HepG2 (cell line): ENCODE data around the gene C21orf58. TPM values are rescaled to one million over a fixed set of nuclear protein-coding genes. Genes with fewer than 3 reads are reported as not detected.

Experiments used
- AHR ChIP-seq: IDR thresholded peaks from 2 replicates; pipeline ENCODE4 v1.6.1; 2018; ENCODE audit warnings: missing genetic modification reagents, missing compliant biosample characterization
- HNF4G ChIP-seq, 2 experiments: sonication (generic) in 1 of 2; formaldehyde crosslinking in 1 of 2; IDR thresholded peaks; 2 replicates each; pipeline versions ENCODE4 v1.4.0 to v1.6.1; 2011 to 2020; ENCODE audit warnings: borderline replicate concordance in 2 of 2, low read depth in 2 of 2, mild to moderate bottlenecking in 2 of 2, low read length in 1 of 2, missing genetic modification reagents in 1 of 2, moderate library complexity in 1 of 2
- RFXAP ChIP-seq: sonication (generic); formaldehyde crosslinking; IDR thresholded peaks from 2 replicates; pipeline ENCODE4 v1.4.0; 2020; ENCODE audit warnings: missing genetic modification reagents, borderline replicate concordance
- SMYD3 ChIP-seq: sonication (generic); formaldehyde crosslinking; IDR thresholded peaks from 2 replicates; pipeline ENCODE4 v1.8.1; 2023; ENCODE audit warnings: mild to moderate bottlenecking, missing genetic modification reagents
- SP5 ChIP-seq: IDR thresholded peaks from 2 replicates; pipeline ENCODE4 v1.6.1; 2016; ENCODE audit warnings: low read depth, borderline replicate concordance
- ZNF678 ChIP-seq: sonication (generic); formaldehyde crosslinking; IDR thresholded peaks from 2 replicates; pipeline ENCODE4 v1.4.0; 2020; ENCODE audit warnings: mild to moderate bottlenecking, missing genetic modification reagents
- polyA plus RNA-seq, 8 experiments: library from polyadenylated mRNA; depleted of rRNA in 3 of 8; stranded (reverse) in 7 of 8; unstranded in 1 of 8; fragments of >200 nt; fragmentation: Illumina TruSeq in 4 of 8; extraction: Trizol in 4 of 8; gene quantifications; 2 replicates each; pipeline versions ENCODE4 v1.2.1 to v1.2.3, GENCODE V29; 2011 to 2016; ENCODE audit warnings: low read depth in 4 of 8, missing spikeins in 1 of 8, mixed read lengths in 1 of 8; ENCODE audit not compliant: insufficient read depth in 1 of 8
- total RNA-seq, 5 experiments: library from RNA; depleted of rRNA; stranded (reverse); fragments of >200 nt; fragmentation: Illumina TruSeq; extraction: Trizol; gene quantifications; 2 replicates each; pipeline ENCODE4 v1.2.3, GENCODE V29; 2016; ENCODE audit warnings: low read depth in 1 of 5
- TF ChIP-seq, protein P1 (sequence below): sonication (generic); formaldehyde crosslinking; IDR thresholded peaks from 2 replicates; pipeline ENCODE4 v1.4.0; 2020; ENCODE audit warnings: missing genetic modification reagents
- TF ChIP-seq, protein P2 (sequence below): sonication (generic); formaldehyde crosslinking; IDR thresholded peaks from 2 replicates; pipeline ENCODE4 v1.5.0; 2020; ENCODE audit warnings: mild to moderate bottlenecking, missing genetic modification reagents, borderline replicate concordance
- TF ChIP-seq, protein P3 (sequence below): sonication (generic); formaldehyde crosslinking; IDR thresholded peaks from 2 replicates; pipeline ENCODE4 v1.4.0; 2020; ENCODE audit warnings: missing genetic modification reagents
- TF ChIP-seq, protein P4 (sequence below): sonication (generic); formaldehyde crosslinking; IDR thresholded peaks from 2 replicates; pipeline ENCODE4 v1.5.0; 2020; ENCODE audit warnings: missing genetic modification reagents

The C21orf58 gene
- total and polyA plus RNA-seq, 2 of the 13 experiments (the other 11 are each of a cell fraction or from before 2014, with no cell fraction given) = 3.5 to 6.8 TPM

DNA sequence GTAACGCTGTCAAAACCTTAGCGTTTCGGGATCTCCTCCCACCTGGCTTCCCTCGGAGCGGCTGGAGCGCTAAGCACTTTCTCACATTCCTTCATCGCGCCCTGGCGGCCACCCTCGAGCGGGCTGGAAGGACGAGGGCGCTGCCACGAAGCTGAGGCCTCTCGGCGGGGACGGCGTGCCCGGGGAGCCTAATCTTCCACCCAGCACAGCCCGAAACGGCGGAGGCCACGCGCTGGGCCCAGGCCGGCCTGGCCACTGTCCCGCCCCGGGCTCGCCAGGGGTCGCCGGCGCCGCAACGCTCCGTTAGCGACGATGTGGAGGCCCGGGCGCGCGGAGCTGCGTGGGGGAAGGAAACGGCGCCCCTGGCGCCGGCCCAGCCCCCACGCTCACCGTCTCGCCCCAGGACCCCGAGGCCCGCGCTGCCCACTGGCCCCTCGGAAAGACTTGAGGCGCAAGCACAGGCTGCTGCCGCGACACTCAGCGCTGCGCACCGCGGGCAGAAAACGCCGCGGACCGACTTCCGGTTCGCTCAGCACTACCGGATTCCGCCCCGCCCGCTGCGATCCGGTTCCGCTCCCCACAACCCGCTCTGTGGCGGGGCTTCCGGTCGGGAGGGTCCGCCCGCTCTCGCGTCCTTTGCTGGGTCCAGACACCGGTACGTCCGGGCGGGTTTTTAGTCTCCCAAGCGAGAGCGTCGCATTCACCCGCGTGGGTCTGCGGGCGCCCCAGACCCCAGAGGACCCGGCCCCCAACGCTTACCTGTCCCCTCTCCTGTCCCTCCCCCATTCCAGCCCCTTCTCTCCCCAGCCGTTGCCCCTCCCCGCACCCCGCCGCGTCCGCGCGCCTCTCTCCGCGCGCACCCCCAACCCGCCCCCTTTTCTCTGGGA lies 37.7 kb downstream of the C21orf58 start, which contains the start of gene YBEY (continued):
- TF ChIP-seq, protein P1, sequence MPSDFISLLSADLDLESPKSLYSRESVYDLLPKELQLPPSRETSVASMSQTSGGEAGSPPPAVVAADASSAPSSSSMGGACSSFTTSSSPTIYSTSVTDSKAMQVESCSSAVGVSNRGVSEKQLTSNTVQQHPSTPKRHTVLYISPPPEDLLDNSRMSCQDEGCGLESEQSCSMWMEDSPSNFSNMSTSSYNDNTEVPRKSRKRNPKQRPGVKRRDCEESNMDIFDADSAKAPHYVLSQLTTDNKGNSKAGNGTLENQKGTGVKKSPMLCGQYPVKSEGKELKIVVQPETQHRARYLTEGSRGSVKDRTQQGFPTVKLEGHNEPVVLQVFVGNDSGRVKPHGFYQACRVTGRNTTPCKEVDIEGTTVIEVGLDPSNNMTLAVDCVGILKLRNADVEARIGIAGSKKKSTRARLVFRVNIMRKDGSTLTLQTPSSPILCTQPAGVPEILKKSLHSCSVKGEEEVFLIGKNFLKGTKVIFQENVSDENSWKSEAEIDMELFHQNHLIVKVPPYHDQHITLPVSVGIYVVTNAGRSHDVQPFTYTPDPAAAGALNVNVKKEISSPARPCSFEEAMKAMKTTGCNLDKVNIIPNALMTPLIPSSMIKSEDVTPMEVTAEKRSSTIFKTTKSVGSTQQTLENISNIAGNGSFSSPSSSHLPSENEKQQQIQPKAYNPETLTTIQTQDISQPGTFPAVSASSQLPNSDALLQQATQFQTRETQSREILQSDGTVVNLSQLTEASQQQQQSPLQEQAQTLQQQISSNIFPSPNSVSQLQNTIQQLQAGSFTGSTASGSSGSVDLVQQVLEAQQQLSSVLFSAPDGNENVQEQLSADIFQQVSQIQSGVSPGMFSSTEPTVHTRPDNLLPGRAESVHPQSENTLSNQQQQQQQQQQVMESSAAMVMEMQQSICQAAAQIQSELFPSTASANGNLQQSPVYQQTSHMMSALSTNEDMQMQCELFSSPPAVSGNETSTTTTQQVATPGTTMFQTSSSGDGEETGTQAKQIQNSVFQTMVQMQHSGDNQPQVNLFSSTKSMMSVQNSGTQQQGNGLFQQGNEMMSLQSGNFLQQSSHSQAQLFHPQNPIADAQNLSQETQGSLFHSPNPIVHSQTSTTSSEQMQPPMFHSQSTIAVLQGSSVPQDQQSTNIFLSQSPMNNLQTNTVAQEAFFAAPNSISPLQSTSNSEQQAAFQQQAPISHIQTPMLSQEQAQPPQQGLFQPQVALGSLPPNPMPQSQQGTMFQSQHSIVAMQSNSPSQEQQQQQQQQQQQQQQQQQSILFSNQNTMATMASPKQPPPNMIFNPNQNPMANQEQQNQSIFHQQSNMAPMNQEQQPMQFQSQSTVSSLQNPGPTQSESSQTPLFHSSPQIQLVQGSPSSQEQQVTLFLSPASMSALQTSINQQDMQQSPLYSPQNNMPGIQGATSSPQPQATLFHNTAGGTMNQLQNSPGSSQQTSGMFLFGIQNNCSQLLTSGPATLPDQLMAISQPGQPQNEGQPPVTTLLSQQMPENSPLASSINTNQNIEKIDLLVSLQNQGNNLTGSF = peak; percentile 91
- TF ChIP-seq ZNF678 (no peak), SMYD3 (CRISPR knock-in tag) (peak; percentile 78; the same call in 1 of the 2 replicates), HNF4G (IDR thresholded peaks at IDR 0.05; ENCODE audit: borderline replicate concordance, low read depth, low read length) (no peak), HNF4G (CRISPR knock-in tag; IDR thresholded peaks at IDR 0.05; ENCODE audit: borderline replicate concordance, low read depth) (peak; percentile 38; the same call in 1 of the 2 replicates), SP5 (CRISPR knock-in tag) (no peak; the same call in 1 of the 2 replicates), AHR (CRISPR knock-in tag) (peak; percentile 55; the same call in 1 of the 2 replicates), RFXAP (CRISPR knock-in tag) (peak; percentile 55; the same call in 1 of the 2 replicates)
- TF ChIP-seq, protein P2, sequence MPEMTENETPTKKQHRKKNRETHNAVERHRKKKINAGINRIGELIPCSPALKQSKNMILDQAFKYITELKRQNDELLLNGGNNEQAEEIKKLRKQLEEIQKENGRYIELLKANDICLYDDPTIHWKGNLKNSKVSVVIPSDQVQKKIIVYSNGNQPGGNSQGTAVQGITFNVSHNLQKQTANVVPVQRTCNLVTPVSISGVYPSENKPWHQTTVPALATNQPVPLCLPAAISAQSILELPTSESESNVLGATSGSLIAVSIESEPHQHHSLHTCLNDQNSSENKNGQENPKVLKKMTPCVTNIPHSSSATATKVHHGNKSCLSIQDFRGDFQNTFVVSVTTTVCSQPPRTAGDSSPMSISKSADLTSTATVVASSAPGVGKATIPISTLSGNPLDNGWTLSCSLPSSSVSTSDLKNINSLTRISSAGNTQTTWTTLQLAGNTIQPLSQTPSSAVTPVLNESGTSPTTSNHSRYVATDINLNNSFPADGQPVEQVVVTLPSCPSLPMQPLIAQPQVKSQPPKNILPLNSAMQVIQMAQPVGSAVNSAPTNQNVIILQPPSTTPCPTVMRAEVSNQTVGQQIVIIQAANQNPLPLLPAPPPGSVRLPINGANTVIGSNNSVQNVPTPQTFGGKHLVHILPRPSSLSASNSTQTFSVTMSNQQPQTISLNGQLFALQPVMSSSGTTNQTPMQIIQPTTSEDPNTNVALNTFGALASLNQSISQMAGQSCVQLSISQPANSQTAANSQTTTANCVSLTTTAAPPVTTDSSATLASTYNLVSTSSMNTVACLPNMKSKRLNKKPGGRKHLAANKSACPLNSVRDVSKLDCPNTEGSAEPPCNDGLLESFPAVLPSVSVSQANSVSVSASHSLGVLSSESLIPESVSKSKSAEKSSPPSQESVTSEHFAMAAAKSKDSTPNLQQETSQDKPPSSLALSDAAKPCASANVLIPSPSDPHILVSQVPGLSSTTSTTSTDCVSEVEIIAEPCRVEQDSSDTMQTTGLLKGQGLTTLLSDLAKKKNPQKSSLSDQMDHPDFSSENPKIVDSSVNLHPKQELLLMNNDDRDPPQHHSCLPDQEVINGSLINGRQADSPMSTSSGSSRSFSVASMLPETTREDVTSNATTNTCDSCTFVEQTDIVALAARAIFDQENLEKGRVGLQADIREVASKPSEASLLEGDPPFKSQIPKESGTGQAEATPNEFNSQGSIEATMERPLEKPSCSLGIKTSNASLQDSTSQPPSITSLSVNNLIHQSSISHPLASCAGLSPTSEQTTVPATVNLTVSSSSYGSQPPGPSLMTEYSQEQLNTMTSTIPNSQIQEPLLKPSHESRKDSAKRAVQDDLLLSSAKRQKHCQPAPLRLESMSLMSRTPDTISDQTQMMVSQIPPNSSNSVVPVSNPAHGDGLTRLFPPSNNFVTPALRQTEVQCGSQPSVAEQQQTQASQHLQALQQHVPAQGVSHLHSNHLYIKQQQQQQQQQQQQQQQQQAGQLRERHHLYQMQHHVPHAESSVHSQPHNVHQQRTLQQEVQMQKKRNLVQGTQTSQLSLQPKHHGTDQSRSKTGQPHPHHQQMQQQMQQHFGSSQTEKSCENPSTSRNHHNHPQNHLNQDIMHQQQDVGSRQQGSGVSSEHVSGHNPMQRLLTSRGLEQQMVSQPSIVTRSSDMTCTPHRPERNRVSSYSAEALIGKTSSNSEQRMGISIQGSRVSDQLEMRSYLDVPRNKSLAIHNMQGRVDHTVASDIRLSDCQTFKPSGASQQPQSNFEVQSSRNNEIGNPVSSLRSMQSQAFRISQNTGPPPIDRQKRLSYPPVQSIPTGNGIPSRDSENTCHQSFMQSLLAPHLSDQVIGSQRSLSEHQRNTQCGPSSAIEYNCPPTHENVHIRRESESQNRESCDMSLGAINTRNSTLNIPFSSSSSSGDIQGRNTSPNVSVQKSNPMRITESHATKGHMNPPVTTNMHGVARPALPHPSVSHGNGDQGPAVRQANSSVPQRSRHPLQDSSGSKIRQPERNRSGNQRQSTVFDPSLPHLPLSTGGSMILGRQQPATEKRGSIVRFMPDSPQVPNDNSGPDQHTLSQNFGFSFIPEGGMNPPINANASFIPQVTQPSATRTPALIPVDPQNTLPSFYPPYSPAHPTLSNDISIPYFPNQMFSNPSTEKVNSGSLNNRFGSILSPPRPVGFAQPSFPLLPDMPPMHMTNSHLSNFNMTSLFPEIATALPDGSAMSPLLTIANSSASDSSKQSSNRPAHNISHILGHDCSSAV (CRISPR knock-in tag) = no peak
- TF ChIP-seq, protein P3, sequence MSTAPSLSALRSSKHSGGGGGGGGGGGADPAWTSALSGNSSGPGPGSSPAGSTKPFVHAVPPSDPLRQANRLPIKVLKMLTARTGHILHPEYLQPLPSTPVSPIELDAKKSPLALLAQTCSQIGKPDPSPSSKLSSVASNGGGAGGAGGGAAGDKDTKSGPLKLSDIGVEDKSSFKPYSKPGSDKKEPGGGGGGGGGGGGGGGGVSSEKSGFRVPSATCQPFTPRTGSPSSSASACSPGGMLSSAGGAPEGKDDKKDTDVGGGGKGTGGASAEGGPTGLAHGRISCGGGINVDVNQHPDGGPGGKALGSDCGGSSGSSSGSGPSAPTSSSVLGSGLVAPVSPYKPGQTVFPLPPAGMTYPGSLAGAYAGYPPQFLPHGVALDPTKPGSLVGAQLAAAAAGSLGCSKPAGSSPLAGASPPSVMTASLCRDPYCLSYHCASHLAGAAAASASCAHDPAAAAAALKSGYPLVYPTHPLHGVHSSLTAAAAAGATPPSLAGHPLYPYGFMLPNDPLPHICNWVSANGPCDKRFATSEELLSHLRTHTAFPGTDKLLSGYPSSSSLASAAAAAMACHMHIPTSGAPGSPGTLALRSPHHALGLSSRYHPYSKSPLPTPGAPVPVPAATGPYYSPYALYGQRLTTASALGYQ (CRISPR knock-in tag) = no peak
- TF ChIP-seq, protein P4, sequence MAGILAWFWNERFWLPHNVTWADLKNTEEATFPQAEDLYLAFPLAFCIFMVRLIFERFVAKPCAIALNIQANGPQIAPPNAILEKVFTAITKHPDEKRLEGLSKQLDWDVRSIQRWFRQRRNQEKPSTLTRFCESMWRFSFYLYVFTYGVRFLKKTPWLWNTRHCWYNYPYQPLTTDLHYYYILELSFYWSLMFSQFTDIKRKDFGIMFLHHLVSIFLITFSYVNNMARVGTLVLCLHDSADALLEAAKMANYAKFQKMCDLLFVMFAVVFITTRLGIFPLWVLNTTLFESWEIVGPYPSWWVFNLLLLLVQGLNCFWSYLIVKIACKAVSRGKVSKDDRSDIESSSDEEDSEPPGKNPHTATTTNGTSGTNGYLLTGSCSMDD (CRISPR knock-in tag) = no peak; the same call in 1 of the 2 replicates
